Measurements from ENCODE around the gene DCTD. TPM values are rescaled to one million over a fixed set of nuclear protein-coding genes. Genes with fewer than 3 reads are reported as not detected.

The DCTD gene
- total and polyA plus RNA-seq, 2 experiments from 2014 or later = 92.4 to 92.6 TPM

GRCh38 chr4:182848685-182849084 lies 68.5 kb downstream of the DCTD start:
- no peak overlapping the region for H3K4me3 ChIP-seq
- WGBS (ENCODE audit: low lambda C conversion rate, missing lambda C conversion rate) = 95% methylated on average over 6 of the region's 6 CpGs
- TF ChIP-seq EZH2 (IDR thresholded peaks at IDR 0.05; ENCODE audit: borderline replicate concordance) = no peak
- no peak for TF ChIP-seq EZH2phosphoT487 (IDR thresholded peaks at IDR 0.05; ENCODE audit: low read depth, severe bottlenecking, unreplicated experiment)
- TF ChIP-seq, protein P1, sequence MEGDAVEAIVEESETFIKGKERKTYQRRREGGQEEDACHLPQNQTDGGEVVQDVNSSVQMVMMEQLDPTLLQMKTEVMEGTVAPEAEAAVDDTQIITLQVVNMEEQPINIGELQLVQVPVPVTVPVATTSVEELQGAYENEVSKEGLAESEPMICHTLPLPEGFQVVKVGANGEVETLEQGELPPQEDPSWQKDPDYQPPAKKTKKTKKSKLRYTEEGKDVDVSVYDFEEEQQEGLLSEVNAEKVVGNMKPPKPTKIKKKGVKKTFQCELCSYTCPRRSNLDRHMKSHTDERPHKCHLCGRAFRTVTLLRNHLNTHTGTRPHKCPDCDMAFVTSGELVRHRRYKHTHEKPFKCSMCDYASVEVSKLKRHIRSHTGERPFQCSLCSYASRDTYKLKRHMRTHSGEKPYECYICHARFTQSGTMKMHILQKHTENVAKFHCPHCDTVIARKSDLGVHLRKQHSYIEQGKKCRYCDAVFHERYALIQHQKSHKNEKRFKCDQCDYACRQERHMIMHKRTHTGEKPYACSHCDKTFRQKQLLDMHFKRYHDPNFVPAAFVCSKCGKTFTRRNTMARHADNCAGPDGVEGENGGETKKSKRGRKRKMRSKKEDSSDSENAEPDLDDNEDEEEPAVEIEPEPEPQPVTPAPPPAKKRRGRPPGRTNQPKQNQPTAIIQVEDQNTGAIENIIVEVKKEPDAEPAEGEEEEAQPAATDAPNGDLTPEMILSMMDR (IDR thresholded peaks at IDR 0.05; ENCODE audit: poor library complexity) = no peak
- no peaks in the 10 kb centered on the region for H3K36me3 ChIP-seq (replicated peaks; ENCODE audit: insufficient read depth, low read depth)
- no peak overlapping the region for H3K4me2 ChIP-seq
- no peaks in the 10 kb centered on the region for H3K9me2 ChIP-seq (replicated peaks; ENCODE audit: insufficient read depth)
- H3K27ac ChIP-seq = no peak overlapping the region
- no peak overlapping the region for H2AFZ ChIP-seq
- H3K9me3 ChIP-seq (ENCODE audit: low read depth) = no peaks in the 10 kb centered on the region
- H4K20me1 ChIP-seq (ENCODE audit: insufficient read depth, poor library complexity, severe bottlenecking) = no peaks in the 10 kb centered on the region
- H3K27me3 ChIP-seq = no peaks in the 10 kb centered on the region
- DNase-seq (ENCODE audit: low spot score) = no peak
- no peaks in the 10 kb centered on the region for H3K79me2 ChIP-seq
- no peaks in the 10 kb centered on the region for H3K4me1 ChIP-seq (ENCODE audit: insufficient read depth)

- no peak overlapping the region for H3K4me3 ChIP-seq
- no peaks in the 10 kb centered on the region for H3K9me3 ChIP-seq (ENCODE audit: low read depth)
- no peaks in the 10 kb centered on the region for H3K79me2 ChIP-seq
- no peak overlapping the region for H2AFZ ChIP-seq
- no peak overlapping the region for H3K4me2 ChIP-seq
- no peaks in the 10 kb centered on the region for H3K4me1 ChIP-seq (ENCODE audit: insufficient read depth)
- no peaks in the 10 kb centered on the region for H3K9me2 ChIP-seq (replicated peaks; ENCODE audit: insufficient read depth)
- H4K20me1 ChIP-seq (ENCODE audit: insufficient read depth, poor library complexity, severe bottlenecking) = no peaks in the 10 kb centered on the region
- no peak overlapping the region for H3K27ac ChIP-seq
- WGBS (ENCODE audit: low lambda C conversion rate, missing lambda C conversion rate) = 89% methylated on average over 27 of the region's 27 CpGs
- H3K36me3 ChIP-seq (replicated peaks; ENCODE audit: insufficient read depth, low read depth) = no peaks in the 10 kb centered on the region
- no peak for DNase-seq (ENCODE audit: low spot score)
- no peaks in the 10 kb centered on the region for H3K27me3 ChIP-seq
- no peak for TF ChIP-seq EZH2 (IDR thresholded peaks at IDR 0.05; ENCODE audit: borderline replicate concordance)
- TF ChIP-seq EZH2phosphoT487 (IDR thresholded peaks at IDR 0.05; ENCODE audit: low read depth, severe bottlenecking, unreplicated experiment) = no peak
- TF ChIP-seq, protein P1 (IDR thresholded peaks at IDR 0.05; ENCODE audit: poor library complexity) = no peak
These were observed 69.4 kb downstream of the DCTD start for GRCh38 chr4:182847576-182848450.

DNA sequence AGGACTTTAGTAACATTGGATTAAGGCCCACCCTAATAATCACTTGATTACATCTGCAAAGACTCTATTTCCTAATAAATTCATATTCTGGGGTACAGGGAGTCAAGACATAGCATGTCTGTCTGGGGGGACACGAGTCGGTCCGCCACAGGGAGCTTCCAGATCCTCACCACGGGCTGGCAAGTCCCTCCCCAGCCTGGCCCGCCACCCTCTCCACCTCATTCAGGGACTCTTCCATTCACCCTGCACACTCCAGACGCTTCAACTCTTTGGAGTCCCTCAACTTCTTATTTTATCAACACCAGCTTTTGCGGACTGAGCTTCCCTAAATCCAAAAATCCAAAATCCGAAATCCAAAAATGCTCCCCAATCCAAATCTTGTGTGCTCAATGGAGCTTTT lies 71.2 kb downstream of the DCTD start:
- no peaks in the 10 kb centered on the region for H3K9me3 ChIP-seq (ENCODE audit: low read depth)
- WGBS (ENCODE audit: low lambda C conversion rate, missing lambda C conversion rate) = 94% methylated on average over 8 of the region's 8 CpGs

More for the DNA sequence above, 71.2 kb downstream of the DCTD start:
- Histone ChIP-seq H3K4me1 (ENCODE audit: insufficient read depth) (no peaks in the 10 kb centered on the region), H3K79me2 (no peaks in the 10 kb centered on the region), H3K9me2 (replicated peaks; ENCODE audit: insufficient read depth) (no peaks in the 10 kb centered on the region), H3K4me3 (no peak overlapping the region), H3K4me2 (no peak overlapping the region), H3K27ac (no peak overlapping the region), H2AFZ (no peak overlapping the region), H4K20me1 (ENCODE audit: insufficient read depth, poor library complexity, severe bottlenecking) (no peaks in the 10 kb centered on the region), H3K36me3 (replicated peaks; ENCODE audit: insufficient read depth, low read depth) (no peaks in the 10 kb centered on the region), H3K27me3 (no peaks in the 10 kb centered on the region)
- no peak for DNase-seq (ENCODE audit: low spot score)
- TF ChIP-seq, protein P1 (IDR thresholded peaks at IDR 0.05; ENCODE audit: poor library complexity) = no peak
- TF ChIP-seq EZH2phosphoT487 (IDR thresholded peaks at IDR 0.05; ENCODE audit: low read depth, severe bottlenecking, unreplicated experiment) (no peak), EZH2 (IDR thresholded peaks at IDR 0.05; ENCODE audit: borderline replicate concordance) (no peak)
